GM21423 (cell line): ENCODE results near the gene PLCH2.
"Not testable (repeated sequence)": the region's sequence is repeated elsewhere in the genome, so short reads cannot be mapped to it uniquely, and the experiment has no call there.

Experiments
- ATAC-seq: cut with Tn5 transposase; IDR thresholded peaks from one replicate; pipeline ENCODE4 v1.9.1; 2021; ENCODE audit warnings: mild to moderate bottlenecking, moderate library complexity; ENCODE audit not compliant: unreplicated experiment

The PLCH2 gene

DNA sequence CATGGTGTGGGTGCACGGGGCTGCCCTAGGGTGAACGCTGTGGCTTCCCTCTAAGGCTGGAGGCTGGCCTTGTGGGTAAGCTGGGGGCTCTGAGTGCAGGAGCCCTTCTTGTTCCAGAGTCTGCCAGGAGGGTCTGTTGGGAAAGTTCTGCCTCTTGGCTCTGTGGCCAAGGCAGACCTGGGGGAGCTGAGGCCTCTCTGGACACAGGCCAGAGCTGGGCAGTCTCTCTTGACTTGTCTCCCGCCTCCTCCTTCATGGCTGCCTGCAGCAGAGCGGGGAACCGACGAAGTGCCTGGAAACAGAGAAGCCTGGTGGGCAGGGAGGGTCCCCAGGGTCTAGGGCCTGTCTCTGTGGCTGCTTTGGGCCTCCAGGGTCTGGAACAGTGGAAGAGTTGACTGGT, 33.4 kb upstream of the PLCH2 start:
- no peak for ATAC-seq

DNA sequence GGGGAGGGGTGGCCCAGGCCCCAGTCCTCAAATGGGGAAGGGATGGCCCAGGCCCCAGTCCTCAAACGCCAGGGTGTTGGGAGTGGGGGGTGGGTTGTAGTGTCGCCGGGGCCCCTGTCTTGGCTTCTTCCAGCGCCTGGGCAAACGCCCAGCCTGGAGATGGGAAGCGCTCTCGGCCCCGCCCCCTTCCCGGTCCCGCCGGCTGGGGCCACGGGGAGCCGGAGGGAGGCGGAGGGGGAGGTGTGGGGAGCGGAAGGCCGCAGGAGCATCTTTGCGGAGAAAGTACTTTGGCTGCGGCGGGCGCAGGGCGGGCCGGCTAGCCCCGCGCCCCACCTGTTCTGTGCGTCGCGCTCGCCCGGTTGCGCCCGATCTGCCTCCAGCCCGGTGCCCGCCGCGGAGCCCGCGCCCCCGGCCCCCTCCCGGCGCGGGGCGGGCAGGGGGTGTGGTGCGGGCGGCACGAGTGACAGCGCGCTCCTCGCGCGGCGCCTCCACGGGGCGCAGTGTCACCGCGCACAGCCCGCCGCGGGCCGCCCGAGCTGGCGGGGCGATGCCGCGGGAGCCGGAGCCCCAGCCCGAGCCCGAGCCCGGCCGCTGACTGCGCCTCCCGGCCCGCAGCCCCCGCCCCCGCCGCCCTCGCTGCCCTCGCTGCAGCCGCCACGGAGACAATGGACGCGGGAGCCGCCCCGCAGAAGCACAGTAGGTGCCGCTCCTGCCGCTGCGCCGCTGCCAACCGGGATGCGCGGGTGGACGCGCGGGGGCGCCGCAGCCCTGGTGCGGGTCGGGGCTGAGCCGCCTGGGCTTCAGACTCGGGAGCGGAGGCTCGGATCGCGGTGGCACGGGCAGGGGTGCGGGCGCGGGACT, 32.6 kb upstream of the PLCH2 start:
- no peak for ATAC-seq

DNA sequence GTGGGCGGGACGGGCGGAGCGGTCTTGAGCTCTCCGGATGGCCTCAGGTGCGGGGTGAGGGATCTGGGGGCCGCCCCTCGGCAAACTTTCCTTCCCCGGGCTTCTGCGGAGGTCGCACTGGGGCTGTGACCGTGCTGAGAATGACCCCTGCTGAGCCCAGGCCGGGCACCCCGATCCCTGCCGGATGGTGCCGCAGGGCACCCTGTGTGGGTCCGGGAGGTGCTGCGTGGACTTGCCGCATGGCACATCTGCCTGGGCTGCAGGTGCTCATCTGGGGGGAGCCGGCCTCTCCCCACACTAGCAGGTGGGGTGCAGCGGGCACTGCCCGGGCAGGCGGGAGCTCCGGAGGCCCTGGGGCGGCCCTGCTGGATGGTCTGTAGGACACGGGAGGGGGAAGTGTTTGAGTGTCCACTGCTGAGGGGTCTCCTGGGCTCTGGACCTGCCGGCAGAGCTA, 31.9 kb upstream of the PLCH2 start:
- ATAC-seq = no peak

DNA sequence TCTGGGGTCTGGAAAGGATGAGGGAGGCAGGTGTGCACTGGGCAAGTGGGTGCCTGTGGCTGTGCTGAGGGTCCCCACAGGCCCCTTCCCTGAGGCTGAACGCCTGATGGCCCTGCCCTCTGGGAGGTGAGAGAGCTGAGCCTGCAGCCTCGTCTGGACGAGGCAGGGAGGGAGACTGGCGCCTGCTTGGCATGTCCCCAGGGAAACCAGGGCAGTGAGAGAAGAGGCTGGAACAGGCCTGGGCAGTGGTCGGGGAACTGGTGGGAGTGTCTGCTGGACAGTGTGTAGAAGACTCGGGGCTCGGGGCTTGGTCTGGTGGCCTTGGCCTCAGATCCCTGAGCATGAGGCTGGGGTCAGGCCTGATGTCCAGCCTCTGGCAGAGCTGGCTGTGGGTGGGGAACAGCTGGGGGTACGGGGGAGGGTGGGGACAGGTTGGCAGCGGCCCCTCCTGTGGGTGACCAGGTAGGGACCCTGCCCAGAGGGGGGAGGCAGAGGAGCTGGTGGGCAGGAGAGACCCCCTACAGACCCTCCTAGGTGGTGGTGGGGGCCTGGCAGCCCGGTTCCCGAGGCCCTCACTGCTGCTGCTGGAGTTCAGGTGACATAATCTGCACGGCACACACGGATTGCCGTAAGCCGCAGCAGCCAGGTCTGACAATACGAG, 30.8 kb upstream of the PLCH2 start:
- ATAC-seq = no peak

DNA sequence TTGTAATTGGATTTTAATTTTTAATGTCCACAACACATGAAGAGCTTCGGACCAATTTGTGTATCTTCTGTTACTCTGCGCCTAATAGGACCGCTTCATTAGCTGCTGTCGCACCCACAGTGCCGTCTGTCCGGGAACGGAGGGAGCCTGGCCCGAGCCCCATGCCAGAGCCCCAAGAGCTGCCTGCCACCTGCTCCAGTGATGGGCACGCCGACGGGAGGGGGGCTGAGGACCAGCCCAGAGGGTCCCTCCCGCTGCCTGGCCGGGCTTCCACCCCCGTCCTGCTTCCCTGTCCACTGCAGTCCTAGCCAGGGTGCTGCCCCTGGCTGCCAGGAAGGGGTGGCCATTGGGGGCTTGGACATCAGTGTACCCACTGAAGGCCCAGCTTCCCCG, 30.3 kb upstream of the PLCH2 start:
- ATAC-seq = no peak

DNA sequence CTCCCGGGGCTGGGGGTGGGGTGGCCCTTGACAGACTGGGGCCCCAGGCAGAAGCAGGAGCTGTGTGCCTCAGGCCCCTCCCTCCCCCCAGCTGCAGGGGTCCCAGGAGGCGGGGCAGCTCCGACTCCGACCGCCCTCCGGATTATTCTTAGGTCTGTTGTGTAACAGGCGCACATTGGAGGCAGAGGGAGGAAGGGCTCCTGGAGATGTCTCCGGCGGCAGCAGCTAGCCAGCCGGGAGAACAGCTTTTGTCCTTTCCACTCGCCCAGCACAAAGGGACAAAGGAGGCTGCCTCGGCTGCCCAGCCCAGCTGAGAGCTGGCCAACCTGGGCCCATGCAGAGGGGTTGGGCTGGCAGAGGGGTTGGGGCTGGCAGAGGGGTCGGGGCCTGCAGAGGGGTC, 29.7 kb upstream of the PLCH2 start:
- no peak for ATAC-seq

DNA sequence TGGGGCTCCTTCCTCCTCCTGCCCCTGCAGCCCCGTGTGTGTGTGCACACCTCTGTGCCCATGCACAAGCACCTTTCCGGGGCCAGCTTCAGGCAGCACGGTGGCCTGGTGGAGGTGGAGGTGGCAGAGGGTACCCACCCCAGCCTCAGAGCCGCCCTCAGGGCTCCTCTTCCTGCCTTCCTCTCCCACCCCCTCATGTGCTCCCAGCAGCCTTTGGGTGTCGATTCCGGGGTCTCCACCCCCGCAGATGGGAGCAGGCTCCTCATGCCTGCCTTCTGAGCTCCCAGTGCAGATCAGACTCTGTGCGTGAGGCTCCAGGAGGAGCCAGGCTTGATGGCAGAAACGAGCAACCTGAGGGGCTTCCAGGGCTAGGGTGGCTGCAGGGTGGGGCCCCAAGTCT, 29.2 kb upstream of the PLCH2 start:
- ATAC-seq = no peak

DNA sequence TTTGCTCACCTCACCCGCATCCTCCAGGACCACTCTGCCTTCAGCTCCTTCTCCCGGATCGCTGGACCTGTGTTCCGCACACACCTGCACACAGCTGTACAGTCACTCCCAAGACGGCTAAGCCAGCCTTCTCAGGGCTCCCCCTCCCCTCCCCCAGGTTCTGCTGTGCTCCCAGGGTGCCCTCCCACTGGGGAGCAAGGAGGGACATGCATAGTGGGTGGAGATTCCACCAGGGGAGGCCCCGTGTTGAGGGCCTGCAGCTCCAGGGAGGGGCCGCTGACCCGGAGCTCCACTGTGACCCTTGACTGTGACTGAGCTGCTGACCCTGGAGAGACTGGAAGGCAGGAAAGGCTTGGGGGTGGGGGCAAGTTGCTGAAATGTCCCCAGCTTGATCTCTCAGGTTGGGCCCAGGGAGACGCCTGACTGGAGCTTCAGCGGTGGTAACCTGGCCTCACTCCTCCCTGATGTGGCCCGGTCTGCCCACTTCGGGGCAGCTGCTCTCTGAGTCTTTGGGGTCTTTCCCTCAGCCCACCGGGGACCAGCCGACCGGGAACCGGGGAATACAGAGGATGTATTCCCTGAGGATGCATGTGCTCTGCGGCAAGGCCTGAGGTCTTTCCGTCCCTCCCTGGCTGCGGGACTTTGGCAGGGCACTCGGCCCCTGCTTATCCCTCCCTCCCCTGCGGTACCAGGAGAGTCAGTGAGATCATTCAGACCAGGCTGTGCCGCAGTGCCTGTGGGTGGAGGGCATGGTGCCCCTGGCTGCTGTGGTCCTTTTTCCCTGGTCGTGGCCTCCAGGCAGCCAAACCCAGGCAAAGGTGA, 28.6 kb upstream of the PLCH2 start:
- ATAC-seq = no peak

DNA sequence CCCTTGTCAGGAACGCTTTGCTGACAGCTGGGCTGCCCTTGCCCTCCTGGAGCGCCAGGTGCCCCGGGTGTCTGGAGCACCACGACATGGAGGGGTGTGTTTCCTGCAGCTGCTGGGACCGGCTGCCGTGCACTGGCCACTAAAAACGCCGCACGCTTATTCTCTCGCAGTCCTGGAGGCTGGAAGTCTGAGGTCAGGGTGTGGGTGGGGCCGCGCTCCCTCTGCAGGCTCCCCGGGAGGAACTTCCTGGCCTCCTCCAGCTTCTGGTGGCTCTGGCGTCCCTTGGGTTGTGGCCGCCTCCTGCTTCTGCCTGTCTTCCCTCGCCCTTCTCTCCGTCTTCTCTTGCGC, 28.0 kb upstream of the PLCH2 start:
- ATAC-seq = no peak

DNA sequence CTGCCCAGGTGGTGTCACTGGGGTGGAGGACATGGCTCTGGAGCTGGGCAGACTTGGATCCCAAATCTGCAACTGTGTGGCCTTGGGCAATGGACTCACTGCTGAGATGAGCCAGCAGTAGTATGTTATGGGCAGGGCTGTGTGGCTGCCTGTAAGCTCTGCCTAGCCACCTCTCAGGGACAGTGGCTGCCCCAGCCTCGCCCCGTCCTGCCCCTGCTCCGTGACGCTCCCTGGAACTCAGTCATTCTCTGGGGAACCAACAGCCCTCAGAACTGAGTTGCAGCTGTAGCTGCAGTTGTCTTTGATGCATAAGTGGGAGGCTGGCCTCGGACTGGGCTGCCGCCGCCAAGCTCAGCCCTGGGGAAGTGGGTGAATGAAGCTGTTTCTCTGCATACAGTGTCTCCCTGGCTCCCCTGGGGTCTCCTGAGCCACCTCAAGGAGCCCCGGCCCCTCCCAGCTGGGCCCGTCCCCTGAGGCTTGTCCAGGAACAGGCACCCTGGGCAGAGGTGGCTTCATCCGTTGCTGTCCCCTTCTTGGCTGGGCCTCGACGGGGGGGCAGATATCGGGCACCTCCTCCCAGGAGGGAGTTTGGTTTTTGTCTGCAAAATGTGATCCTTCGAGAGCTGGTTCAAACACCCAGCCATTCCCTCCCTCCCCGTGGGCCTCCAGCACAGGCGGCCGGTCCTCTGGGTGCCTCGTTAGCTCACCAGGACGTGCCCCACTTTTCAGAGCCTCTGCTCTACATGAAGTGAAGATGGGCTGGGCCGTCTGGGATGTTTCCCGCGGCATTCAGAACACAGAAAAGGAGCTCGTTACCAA, 26.2 kb upstream of the PLCH2 start:
- ATAC-seq = no peak

DNA sequence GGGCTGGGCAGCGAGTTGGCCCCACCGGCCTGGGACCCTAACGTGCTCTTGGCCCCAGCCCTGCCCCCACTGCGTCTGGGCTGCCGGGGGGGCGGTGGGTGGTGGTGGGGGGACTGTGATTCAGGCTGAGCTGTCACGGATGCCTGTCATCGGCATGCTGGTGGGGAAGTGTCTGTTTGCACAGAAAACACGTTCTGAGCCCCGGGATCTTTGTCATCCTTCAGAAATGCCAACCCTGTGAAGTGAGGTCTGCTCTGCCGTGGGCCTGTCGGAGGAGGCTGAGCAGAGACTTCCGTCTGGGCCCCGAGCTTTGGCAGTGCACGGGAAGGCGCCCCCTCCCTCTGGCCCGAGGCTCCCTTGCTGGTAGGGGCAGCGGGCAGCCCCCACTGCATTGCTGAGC, 24.3 kb upstream of the PLCH2 start:
- no peak for ATAC-seq

DNA sequence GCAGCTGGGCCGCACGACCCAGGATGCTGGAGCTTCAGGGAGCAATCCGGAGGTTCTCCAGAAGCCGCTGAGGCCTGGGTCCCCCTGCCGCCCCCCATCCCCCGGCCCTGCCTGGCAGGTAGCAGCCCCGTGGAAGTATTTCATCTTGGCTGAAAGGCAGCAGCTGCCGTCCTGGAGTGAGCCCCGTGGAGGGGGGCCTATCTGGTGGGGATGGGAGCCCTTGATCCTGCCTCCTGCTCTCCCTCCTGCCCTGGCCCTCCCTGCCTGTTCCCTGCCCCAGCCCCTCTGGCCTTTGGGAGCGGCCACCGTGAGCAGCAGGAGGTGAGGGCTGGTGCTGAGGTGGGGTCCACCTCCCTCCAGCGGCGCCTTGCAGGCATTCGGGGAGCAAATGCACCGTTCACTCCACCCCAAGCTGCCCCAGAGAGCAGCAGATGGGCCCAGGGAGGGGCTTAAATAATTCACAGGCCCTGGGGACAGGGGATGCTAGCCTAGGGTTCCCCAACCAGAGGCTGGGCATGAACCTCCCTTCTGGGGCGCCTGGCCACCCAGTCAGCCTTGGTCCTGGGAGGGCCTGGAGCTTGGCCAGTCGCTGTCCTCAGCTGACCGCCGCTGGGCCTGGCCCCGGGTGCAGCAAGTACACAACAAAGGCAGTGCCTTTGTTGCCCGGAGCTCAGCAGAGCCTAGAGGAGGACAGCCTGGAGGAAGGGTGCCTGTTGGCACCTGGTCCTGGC, 23.7 kb upstream of the PLCH2 start:
- no peak for ATAC-seq

DNA sequence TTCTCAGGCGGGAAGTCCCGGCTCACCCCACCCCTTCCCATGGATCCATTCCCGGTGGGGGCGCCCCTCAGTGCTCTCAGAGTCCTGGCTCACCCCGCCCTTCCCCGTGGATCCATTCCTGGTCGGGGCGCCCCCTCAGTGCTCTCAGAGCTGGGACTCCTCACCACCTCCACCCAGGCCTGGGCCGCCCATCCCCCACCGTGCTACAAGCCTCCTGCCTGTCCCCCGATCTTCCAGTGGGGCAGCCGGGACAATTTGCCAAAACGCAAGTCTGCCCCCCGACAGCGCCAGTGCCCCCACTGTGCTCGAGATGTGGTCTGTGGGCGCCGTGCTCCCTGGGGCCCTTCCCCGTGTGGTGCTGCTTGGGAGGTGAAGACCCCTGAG, 23.2 kb upstream of the PLCH2 start:
- ATAC-seq = no peak

DNA sequence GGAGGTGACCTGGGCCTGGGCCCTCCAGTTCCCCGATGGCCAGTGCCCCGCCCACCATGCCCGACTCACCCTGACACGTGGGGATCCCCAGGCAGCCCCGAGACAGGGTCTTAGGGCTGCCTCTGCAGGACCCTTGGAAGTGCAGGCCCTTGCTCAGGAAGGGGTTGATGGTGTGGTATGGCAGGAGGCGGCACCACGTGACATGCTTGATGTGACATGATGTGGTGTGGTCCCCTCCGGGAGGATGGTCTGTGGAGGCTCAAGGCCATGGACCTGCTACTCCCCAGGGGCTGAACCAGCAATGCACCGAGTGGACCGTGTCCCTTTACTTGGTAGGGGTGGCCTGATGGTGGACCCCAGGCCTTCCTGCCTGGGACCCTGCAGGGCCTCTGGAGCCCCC, 21.9 kb upstream of the PLCH2 start:
- no peak for ATAC-seq

DNA sequence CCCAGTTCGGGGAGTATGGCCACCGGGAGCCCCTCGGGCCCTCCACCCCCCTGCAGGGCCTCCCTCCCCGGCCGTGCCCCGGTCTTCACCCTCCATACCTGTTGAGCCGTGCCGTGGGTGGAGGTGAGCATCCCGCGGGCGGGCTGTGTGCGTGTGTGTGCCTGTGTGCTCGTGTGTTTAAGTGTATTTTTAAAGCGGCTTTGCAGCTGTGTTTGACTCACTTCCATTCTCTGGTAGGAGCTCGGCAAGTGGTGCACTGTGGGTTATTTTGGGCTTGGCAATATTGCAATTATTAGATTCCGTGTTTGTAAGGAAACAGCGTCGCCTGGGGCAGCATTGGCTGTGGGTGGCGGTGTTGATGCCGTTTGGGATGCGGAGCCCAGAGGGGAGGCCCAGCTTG, 20.3 kb upstream of the PLCH2 start:
- ATAC-seq = no peak

DNA sequence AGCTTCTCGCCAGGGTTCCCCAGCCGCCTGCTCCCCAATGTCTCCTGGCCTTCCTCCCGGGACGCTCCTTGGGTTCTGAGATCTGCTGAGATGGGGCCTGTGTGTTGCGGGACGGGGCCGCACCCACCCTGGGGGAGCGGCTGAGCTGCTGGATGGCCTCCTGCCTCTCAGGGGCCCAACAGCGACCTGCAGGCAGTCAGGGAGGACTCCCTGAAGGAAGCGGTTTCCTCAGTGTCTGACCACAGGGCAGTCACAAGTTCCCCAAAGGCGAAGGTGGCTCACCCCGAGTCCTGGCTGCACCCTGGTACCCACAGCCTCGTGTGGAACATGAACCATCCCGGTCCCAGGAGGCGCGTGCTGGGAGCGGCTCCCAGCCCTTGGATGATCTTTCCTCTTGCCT, 18.6 kb upstream of the PLCH2 start:
- ATAC-seq = no peak

DNA sequence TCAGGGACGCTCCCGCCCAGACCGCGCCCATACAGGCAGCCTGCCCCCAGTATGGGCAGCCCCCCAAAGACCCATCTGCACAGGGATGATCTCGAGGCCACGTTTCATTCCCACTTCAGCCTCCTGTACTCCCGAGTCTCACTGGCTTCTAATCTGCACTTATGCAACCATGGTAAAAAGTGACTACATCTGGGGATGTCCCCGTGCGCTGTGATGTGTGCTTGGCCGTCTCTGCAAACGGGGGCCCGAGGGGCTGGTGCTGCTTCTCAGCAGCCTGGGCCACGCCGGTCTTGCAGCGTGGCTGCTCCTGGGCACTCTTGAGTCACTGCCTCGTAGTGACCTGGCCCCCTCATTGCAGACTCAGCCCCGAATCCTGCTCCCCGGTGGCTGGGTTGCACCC, 17.4 kb upstream of the PLCH2 start:
- no peak for ATAC-seq

DNA sequence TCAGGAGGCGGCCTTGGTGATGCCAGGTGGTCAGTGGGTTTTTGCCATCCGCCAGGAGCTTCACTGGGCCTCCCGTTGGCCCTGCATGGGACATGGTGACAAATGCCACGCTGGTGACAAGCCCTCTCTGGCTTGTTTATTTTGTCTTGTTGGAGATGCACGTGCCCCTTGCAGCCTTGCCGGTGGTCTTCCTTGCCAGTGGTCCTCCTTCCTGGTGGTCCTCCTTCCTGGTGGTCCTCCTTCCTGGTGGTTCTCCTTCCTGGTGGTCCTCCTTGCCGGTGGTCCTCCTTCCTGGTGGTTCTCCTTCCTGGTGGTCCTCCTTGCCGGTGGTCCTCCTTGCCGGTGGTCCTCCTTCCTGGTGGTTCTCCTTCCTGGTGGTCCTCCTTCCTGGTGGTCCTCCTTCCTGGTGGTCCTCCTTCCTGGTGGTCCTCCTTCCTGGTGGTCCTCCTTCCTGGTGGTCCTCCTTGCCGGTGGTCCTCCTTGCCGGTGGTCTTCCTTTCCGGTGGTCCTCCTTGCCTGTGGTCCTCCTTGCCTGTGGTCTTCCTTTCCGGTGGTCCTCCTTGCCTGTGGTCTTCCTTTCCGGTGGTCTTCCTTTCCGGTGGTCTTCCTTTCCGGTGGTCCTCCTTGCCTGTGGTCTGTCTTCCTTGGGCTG, 16.9 kb upstream of the PLCH2 start:
- not testable (repeated sequence) for ATAC-seq

DNA sequence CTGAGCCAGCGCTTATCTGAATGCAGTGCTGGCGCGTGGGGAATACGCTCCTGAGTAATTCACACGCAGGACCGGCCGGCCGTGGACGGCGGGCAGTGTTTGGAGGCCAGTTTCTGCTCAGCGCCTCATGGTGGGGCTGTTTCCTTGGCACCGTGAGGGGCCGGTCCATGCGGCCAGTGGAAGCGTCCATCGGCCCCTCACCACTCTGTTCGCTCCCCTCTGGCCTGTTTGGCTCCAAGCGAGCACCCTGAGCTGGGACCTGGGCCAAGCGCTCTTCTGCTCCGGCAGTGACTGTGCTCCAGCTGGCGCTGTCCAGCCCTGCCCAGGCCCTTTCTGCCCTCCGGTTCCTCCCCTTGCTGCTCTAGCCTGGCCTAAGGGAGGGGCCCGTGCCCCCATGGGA, 16.3 kb upstream of the PLCH2 start:
- ATAC-seq = no peak

DNA sequence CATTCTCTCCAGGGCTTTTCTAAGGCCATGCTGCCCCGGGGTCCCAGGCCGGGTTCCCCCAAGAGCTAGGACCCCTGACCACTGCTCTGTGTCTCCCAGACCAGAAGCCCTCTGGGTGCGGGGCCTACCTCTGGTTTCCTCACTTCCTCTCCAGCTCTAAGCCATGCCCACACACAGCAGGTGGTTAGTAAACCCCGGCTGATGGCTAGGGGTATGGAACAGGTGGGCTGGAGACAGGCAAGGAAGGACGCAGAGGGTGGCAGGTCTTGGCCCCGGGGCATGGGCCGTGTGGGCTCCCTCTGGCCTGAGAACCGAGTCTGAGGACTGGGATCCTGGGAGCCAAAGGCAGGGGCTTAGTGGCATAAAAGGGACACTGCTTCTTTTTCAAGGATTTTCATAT, 15.9 kb upstream of the PLCH2 start:
- ATAC-seq = no peak
